ENCODE measurements around the gene DLST. TPM values are rescaled to one million over a fixed set of nuclear protein-coding genes. Genes with fewer than 3 reads are reported as not detected.

Gene DLST
- total RNA-seq, 4 donors from 2014 or later: 79.3 to 98.7 (median 87.8) TPM

- no peak for TF ChIP-seq EP300 (IDR thresholded peaks at IDR 0.05)
- TF ChIP-seq POLR2A (IDR thresholded peaks at IDR 0.05): no peak
- TF ChIP-seq POLR2AphosphoS5 (IDR thresholded peaks at IDR 0.05): no peak
- TF ChIP-seq CTCF (IDR thresholded peaks at IDR 0.05): no peak
- H3K27me3 ChIP-seq: no peaks in the 10 kb centered on the region
- WGBS, 2 donors (ENCODE audit: low coverage in 1 of 2): 42 to 91% methylated on average over 3 of the region's 3 CpGs
- H3K4me3 ChIP-seq: no peak overlapping the region
- H3K36me3 ChIP-seq: peaks cover 0 to 2% of the 10 kb centered on the region in 2 donors
- no peak overlapping the region for H3K27ac ChIP-seq
- peaks cover 0 to 12% (median 0%) of the 10 kb centered on the region in 3 donors for H3K4me1 ChIP-seq
- no peak for ATAC-seq
- no peaks in the 10 kb centered on the region for H3K9me3 ChIP-seq
Measured at GRCh38 chr14:74846168-74846567, 35.5 kb upstream of the DLST start.

DNA sequence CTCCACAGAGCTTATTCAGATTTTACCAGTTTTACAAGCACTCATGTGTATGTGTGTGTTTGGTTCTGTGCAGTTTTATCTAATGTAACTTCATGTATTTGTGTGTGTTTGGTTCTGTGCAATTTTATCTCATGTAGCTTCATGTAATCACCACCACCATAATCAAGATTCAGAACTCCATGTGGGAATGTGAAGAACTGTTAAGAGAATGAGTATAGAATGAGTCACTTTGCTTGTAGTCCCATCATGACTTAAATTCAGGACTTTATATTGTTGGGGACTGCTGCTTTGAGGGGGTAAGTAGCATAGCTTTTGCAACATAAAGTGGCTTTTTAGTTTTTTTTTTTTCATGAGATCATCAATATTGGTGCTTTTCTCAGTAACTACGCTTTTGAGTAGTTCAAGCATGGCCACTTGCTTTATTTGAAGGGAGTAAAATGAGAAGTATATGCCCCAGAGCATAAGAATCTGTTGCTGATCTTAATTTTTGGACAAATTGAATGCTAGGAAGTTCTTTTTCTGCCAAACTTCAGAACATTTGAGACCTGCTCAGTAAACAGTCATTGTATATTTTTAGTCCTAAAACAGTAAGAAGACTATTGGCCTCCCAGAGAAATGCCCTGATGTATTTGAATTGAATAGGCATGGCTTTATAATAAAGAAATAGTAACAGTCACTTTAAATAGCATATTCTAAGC lies 34.6 kb upstream of the DLST start:
- peaks cover 0 to 12% (median 0%) of the 10 kb centered on the region in 3 donors for H3K4me1 ChIP-seq
- H3K27ac ChIP-seq: no peak overlapping the region
- ATAC-seq: no peak
- H3K4me3 ChIP-seq: no peak overlapping the region
- no peaks in the 10 kb centered on the region for H3K27me3 ChIP-seq
- 92% methylated on average over 1 of the region's 1 CpG; no CpG with 5 or more reads in 1 of the 2 donors for WGBS, 2 donors (ENCODE audit: low coverage in 1 of 2)
- no peaks in the 10 kb centered on the region for H3K9me3 ChIP-seq
- H3K36me3 ChIP-seq: no peaks in the 10 kb centered on the region
- TF ChIP-seq EP300 (IDR thresholded peaks at IDR 0.05): no peak
- TF ChIP-seq POLR2A (IDR thresholded peaks at IDR 0.05): no peak
- TF ChIP-seq CTCF (IDR thresholded peaks at IDR 0.05): no peak
- no peak for TF ChIP-seq POLR2AphosphoS5 (IDR thresholded peaks at IDR 0.05)

GRCh38 chr14:74848768-74849167 lies 32.9 kb upstream of the DLST start:
- TF ChIP-seq POLR2AphosphoS5 (IDR thresholded peaks at IDR 0.05) (no peak), CTCF (IDR thresholded peaks at IDR 0.05) (no peak), EP300 (IDR thresholded peaks at IDR 0.05) (no peak), POLR2A (IDR thresholded peaks at IDR 0.05) (no peak)
- no peaks in the 10 kb centered on the region for H3K27me3 ChIP-seq
- no peak overlapping the region for H3K27ac ChIP-seq
- 72 to 86% methylated on average over 1 to 2 of the region's 2 CpGs for WGBS, 2 donors (ENCODE audit: low coverage in 1 of 2)
- H3K4me1 ChIP-seq: peaks cover 0 to 27% (median 8%) of the 10 kb centered on the region in 3 donors
- H3K9me3 ChIP-seq: no peaks in the 10 kb centered on the region
- no peaks in the 10 kb centered on the region for H3K36me3 ChIP-seq
- H3K4me3 ChIP-seq: no peak overlapping the region
- ATAC-seq: no peak

GRCh38 chr14:74852922-74853530 lies 28.7 kb upstream of the DLST start:
- peaks cover 0 to 35% (median 16%) of the 10 kb centered on the region in 3 donors for H3K4me1 ChIP-seq
- peak; percentile 69 for TF ChIP-seq POLR2AphosphoS5 (IDR thresholded peaks at IDR 0.05)
- no peak for TF ChIP-seq POLR2A (IDR thresholded peaks at IDR 0.05)
- TF ChIP-seq EP300 (IDR thresholded peaks at IDR 0.05): no peak
- no peak overlapping the region for H3K4me3 ChIP-seq
- no peaks in the 10 kb centered on the region for H3K36me3 ChIP-seq
- ATAC-seq: peak; percentile 77
- no peaks in the 10 kb centered on the region for H3K9me3 ChIP-seq
- peak overlapping the region in 3 of 4 donors; percentile 39 to 79 (median 46) for H3K27ac ChIP-seq
- 5 to 27% methylated on average over 2 of the region's 2 CpGs for WGBS, 2 donors (ENCODE audit: low coverage in 1 of 2)
- H3K27me3 ChIP-seq: no peaks in the 10 kb centered on the region

DNA sequence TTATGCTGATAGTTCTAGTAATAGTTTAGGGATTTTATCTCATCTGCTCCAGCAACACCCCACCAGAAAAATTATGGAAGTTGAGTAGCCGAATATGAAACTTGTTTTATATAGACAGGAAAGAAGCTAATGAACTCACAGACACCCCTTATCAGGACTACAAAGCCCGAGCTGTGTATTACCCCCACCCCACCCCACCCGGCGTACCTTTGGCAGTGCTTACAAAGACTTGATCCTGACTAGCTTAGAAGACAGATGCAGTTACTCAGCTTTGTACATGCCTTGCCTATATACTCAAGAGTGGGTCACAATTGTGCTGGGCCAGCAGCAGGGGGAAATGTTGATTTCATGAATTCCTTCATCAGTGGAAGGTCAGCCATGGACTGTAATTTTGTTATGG lies 28.1 kb upstream of the DLST start:
- TF ChIP-seq POLR2A (IDR thresholded peaks at IDR 0.05) (no peak), POLR2AphosphoS5 (IDR thresholded peaks at IDR 0.05) (no peak), EP300 (IDR thresholded peaks at IDR 0.05) (no peak), CTCF (IDR thresholded peaks at IDR 0.05) (no peak)
- Histone ChIP-seq H3K4me1 (peaks cover 0 to 35% (median 16%) of the 10 kb centered on the region in 3 donors), H3K36me3 (no peaks in the 10 kb centered on the region), H3K9me3 (no peaks in the 10 kb centered on the region), H3K4me3 (no peak overlapping the region), H3K27ac (peak overlapping the region in 3 of 4 donors; percentile 39 to 79 (median 46)), H3K27me3 (no peaks in the 10 kb centered on the region)
- no peak for ATAC-seq
- 6 to 20% methylated on average over 2 to 4 of the region's 4 CpGs for whole genome bisulfite sequencing, 2 donors (ENCODE audit: low coverage in 1 of 2)
